WTC11 (cell line): ENCODE results near the gene GRIP2. TPM values are rescaled to one million over a fixed set of nuclear protein-coding genes. Genes with fewer than 3 reads are reported as not detected.

Experiments
- ATAC-seq: fragments of 200-7000 bp; cut with Tn5 transposase; 2 replicates; pipeline ENCODE4 v1.10.0; 2021; ENCODE audit warnings: mild to moderate bottlenecking, moderate library complexity
- CTCF ChIA-PET: fragments of 300-600 bp; sonication (Branson Sonifier 250); formaldehyde crosslinking; loops from one replicate; lab custom pipeline; 2021; ENCODE audit warnings: antibody characterized with exemption; lab: Charles Lee
- POLR2A ChIA-PET: fragments of 350-600 bp; sonication (Branson Sonifier 250); formaldehyde crosslinking; loops from one replicate; lab custom pipeline; 2021; ENCODE audit warnings: antibody characterized with exemption; lab: Charles Lee
- DNase-seq: peaks from one replicate; pipeline ENCODE4 v3.0.0; 2021; ENCODE audit warnings: low spot score
- H3K27ac Mint-ChIP-seq: 2 replicates; pipeline ENCODE4 v1.8.0; 2021; ENCODE audit warnings: mixed read lengths
- H3K27me3 Mint-ChIP-seq: 2 replicates; pipeline ENCODE4 v1.8.0; 2021; ENCODE audit warnings: low read depth, mild to moderate bottlenecking, moderate library complexity, mixed read lengths
- H3K36me3 Mint-ChIP-seq: 2 replicates; pipeline ENCODE4 v1.8.0; 2021; ENCODE audit warnings: mixed read lengths
- H3K4me1 Mint-ChIP-seq: 2 replicates; pipeline ENCODE4 v1.8.0; 2022; ENCODE audit warnings: mixed read lengths
- H3K4me3 Mint-ChIP-seq: 2 replicates; pipeline ENCODE4 v1.8.0; 2021; ENCODE audit warnings: mild to moderate bottlenecking, moderate library complexity, mixed read lengths
- H3K9me3 Mint-ChIP-seq: 2 replicates; pipeline ENCODE4 v1.8.0; 2021; ENCODE audit warnings: mixed read lengths
- ATF1 ChIP-seq: sonication (generic); formaldehyde crosslinking; IDR thresholded peaks from 2 replicates; pipeline ENCODE4 v1.8.1; 2023; ENCODE audit warnings: mild to moderate bottlenecking, moderate library complexity, missing genetic modification reagents
- FOXK1 ChIP-seq: sonication (generic); formaldehyde crosslinking; IDR thresholded peaks from 2 replicates; pipeline ENCODE4 v1.8.0; 2022; ENCODE audit warnings: mild to moderate bottlenecking, moderate library complexity, missing genetic modification reagents
- FOXP4 ChIP-seq: sonication (generic); formaldehyde crosslinking; IDR thresholded peaks from 2 replicates; pipeline ENCODE4 v1.8.0; 2022; ENCODE audit warnings: mild to moderate bottlenecking, missing genetic modification reagents
- SP1 ChIP-seq: sonication (generic); formaldehyde crosslinking; conservative IDR thresholded peaks from 2 replicates; pipeline ENCODE4 v1.8.1; 2022; ENCODE audit warnings: missing genetic modification reagents
- STAT6 ChIP-seq: sonication (generic); formaldehyde crosslinking; conservative IDR thresholded peaks from 2 replicates; pipeline ENCODE4 v1.8.1; 2023; ENCODE audit warnings: mild to moderate bottlenecking, low read depth, missing genetic modification reagents, moderate library complexity
- TEAD1 ChIP-seq: sonication (generic); formaldehyde crosslinking; IDR thresholded peaks from 2 replicates; pipeline ENCODE4 v1.8.0; 2022; ENCODE audit warnings: mild to moderate bottlenecking, missing genetic modification reagents
- ZNF121 ChIP-seq: sonication (generic); formaldehyde crosslinking; IDR thresholded peaks from 2 replicates; pipeline ENCODE4 v1.8.0; 2023; ENCODE audit warnings: missing genetic modification reagents
- ZNF138 ChIP-seq: sonication (generic); formaldehyde crosslinking; conservative IDR thresholded peaks from 2 replicates; pipeline ENCODE4 v1.8.1; 2022; ENCODE audit warnings: mild to moderate bottlenecking, moderate library complexity, missing genetic modification reagents
- ZNF416 ChIP-seq: fragments of 250-450 bp; sonication (Bioruptor Pico); IDR thresholded peaks from 2 replicates; pipeline ENCODE4 v1.9.0; 2021; ENCODE audit warnings: mild to moderate bottlenecking, inconsistent platforms
- ZNF512 ChIP-seq: sonication (generic); formaldehyde crosslinking; IDR thresholded peaks from 2 replicates; pipeline ENCODE4 v1.8.1; 2022; ENCODE audit warnings: missing genetic modification reagents, borderline replicate concordance
- ZSCAN18 ChIP-seq: fragments of 250-450 bp; sonication (Bioruptor Pico); IDR thresholded peaks from 2 replicates; pipeline ENCODE4 v2.1.2; 2022; ENCODE audit warnings: mild to moderate bottlenecking, moderate library complexity
- total RNA-seq: library from RNA; stranded (reverse); gene quantifications from 3 replicates; pipeline ENCODE4 v1.2.3, GENCODE V29; 2021
- TF ChIP-seq, protein P1 (sequence below): sonication (generic); formaldehyde crosslinking; IDR thresholded peaks from 2 replicates; pipeline ENCODE4 v1.8.0; 2023; ENCODE audit warnings: missing genetic modification reagents, mild to moderate bottlenecking, borderline replicate concordance

GRIP2 gene
- total RNA-seq, 1 experiment from 2014 or later = 12.0 TPM

GRCh38 chr3:14565868-14566588, 25.9 kb upstream of the GRIP2 start (continued):
- TF ChIP-seq, protein P1, sequence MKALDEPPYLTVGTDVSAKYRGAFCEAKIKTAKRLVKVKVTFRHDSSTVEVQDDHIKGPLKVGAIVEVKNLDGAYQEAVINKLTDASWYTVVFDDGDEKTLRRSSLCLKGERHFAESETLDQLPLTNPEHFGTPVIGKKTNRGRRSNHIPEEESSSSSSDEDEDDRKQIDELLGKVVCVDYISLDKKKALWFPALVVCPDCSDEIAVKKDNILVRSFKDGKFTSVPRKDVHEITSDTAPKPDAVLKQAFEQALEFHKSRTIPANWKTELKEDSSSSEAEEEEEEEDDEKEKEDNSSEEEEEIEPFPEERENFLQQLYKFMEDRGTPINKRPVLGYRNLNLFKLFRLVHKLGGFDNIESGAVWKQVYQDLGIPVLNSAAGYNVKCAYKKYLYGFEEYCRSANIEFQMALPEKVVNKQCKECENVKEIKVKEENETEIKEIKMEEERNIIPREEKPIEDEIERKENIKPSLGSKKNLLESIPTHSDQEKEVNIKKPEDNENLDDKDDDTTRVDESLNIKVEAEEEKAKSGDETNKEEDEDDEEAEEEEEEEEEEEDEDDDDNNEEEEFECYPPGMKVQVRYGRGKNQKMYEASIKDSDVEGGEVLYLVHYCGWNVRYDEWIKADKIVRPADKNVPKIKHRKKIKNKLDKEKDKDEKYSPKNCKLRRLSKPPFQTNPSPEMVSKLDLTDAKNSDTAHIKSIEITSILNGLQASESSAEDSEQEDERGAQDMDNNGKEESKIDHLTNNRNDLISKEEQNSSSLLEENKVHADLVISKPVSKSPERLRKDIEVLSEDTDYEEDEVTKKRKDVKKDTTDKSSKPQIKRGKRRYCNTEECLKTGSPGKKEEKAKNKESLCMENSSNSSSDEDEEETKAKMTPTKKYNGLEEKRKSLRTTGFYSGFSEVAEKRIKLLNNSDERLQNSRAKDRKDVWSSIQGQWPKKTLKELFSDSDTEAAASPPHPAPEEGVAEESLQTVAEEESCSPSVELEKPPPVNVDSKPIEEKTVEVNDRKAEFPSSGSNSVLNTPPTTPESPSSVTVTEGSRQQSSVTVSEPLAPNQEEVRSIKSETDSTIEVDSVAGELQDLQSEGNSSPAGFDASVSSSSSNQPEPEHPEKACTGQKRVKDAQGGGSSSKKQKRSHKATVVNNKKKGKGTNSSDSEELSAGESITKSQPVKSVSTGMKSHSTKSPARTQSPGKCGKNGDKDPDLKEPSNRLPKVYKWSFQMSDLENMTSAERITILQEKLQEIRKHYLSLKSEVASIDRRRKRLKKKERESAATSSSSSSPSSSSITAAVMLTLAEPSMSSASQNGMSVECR (CRISPR knock-in tag) = no peak
- no peak for TF ChIP-seq TEAD1
- TF ChIP-seq ATF1 (CRISPR knock-in tag) = no peak

GRCh38 chr3:14564741-14565140, 24.6 kb upstream of the GRIP2 start:
- Mint-ChIP-seq H3K27ac (no peak overlapping the region), H3K27me3 (no peaks in the 10 kb centered on the region), H3K4me1 (peaks cover 30% of the 10 kb centered on the region), H3K36me3 (no peaks in the 10 kb centered on the region), H3K4me3 (no peak overlapping the region), H3K9me3 (no peaks in the 10 kb centered on the region)
- TF ChIP-seq FOXP4 (CRISPR knock-in tag) (no peak), ZNF416 (CRISPR knock-in tag) (no peak), SP1 (CRISPR knock-in tag) (no peak), ZSCAN18 (CRISPR knock-in tag) (no peak), ZNF512 (CRISPR knock-in tag) (no peak), ZNF121 (CRISPR knock-in tag) (no peak), FOXK1 (CRISPR knock-in tag) (no peak), ZNF138 (no peak), STAT6 (CRISPR knock-in tag) (no peak)
- ChIA-PET CTCF (interaction anchor here (1.0 to 2.8 kb wide), 3 partner anchors 16 to 51 kb away, joined by 3 to 14 read pairs (median 7); no protein-coding TSS in a partner anchor), POLR2A (no interaction called here)
- ATAC-seq = peak; percentile 52
- DNase-seq = peak; percentile 30
